ENCODE results near the gene KIAA0513. TPM values are rescaled to one million over a fixed set of nuclear protein-coding genes. Genes with fewer than 3 reads are reported as not detected.
A peak's percentile ranks its signal among the peaks of the same experiment; 100 is the strongest.

The KIAA0513 gene
- total and polyA plus RNA-seq, 10 of the 15 experiments (the other 5 are each of a cell fraction or from before 2014, with no cell fraction given), result 0.14 to 5.8 (median 2.0) TPM

DNA sequence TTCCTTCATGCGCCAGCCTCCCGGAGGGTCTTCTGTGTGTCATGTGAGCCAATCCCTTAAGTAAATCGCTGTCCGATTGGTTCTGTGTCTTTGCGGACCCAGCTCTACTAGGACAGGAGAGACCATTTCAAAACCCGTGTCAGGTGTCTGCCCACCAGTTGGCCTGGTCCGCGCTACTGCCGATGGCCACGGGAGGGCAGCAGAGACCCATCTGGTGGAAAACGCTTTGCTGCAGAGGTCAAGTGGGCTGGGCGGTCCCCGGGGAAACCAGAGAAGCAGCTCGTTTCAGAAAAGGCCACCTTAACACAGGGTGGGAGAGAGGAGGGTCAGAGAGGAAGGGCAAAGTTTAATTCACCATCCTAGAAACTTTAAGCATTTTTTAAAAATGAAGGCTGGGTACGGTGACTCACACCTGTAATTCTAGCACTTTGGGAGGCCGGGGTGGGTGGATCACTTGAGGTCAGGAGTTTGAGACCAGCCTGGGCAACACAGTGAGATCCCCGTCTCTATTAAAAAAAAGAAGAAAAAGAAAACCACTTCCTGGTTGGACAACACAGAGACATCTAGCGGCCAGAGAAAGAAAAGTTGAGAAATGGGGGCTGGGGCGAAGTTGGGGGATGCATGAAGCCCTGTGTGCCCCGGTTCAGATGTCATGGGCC lies 87.4 kb downstream of the KIAA0513 start (continued):
- TF ChIP-seq, protein P1, sequence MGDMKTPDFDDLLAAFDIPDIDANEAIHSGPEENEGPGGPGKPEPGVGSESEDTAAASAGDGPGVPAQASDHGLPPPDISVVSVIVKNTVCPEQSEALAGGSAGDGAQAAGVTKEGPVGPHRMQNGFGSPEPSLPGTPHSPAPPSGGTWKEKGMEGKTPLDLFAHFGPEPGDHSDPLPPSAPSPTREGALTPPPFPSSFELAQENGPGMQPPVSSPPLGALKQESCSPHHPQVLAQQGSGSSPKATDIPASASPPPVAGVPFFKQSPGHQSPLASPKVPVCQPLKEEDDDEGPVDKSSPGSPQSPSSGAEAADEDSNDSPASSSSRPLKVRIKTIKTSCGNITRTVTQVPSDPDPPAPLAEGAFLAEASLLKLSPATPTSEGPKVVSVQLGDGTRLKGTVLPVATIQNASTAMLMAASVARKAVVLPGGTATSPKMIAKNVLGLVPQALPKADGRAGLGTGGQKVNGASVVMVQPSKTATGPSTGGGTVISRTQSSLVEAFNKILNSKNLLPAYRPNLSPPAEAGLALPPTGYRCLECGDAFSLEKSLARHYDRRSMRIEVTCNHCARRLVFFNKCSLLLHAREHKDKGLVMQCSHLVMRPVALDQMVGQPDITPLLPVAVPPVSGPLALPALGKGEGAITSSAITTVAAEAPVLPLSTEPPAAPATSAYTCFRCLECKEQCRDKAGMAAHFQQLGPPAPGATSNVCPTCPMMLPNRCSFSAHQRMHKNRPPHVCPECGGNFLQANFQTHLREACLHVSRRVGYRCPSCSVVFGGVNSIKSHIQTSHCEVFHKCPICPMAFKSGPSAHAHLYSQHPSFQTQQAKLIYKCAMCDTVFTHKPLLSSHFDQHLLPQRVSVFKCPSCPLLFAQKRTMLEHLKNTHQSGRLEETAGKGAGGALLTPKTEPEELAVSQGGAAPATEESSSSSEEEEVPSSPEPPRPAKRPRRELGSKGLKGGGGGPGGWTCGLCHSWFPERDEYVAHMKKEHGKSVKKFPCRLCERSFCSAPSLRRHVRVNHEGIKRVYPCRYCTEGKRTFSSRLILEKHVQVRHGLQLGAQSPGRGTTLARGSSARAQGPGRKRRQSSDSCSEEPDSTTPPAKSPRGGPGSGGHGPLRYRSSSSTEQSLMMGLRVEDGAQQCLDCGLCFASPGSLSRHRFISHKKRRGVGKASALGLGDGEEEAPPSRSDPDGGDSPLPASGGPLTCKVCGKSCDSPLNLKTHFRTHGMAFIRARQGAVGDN (IDR thresholded peaks at IDR 0.05), result peak; percentile 36; the same call in 1 of the 2 replicates
- peak; percentile 78 for TF ChIP-seq ZNF384 (IDR thresholded peaks at IDR 0.05; ENCODE audit: borderline replicate concordance, low read depth, low read length)
- TF ChIP-seq, protein P2, sequence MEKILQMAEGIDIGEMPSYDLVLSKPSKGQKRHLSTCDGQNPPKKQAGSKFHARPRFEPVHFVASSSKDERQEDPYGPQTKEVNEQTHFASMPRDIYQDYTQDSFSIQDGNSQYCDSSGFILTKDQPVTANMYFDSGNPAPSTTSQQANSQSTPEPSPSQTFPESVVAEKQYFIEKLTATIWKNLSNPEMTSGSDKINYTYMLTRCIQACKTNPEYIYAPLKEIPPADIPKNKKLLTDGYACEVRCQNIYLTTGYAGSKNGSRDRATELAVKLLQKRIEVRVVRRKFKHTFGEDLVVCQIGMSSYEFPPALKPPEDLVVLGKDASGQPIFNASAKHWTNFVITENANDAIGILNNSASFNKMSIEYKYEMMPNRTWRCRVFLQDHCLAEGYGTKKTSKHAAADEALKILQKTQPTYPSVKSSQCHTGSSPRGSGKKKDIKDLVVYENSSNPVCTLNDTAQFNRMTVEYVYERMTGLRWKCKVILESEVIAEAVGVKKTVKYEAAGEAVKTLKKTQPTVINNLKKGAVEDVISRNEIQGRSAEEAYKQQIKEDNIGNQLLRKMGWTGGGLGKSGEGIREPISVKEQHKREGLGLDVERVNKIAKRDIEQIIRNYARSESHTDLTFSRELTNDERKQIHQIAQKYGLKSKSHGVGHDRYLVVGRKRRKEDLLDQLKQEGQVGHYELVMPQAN (conservative IDR thresholded peaks at IDR 0.05), result 0 out of 2 replicates have a peak, but pooled peaks have one; percentile 27
- no peak for TF ChIP-seq TCF7 (IDR thresholded peaks at IDR 0.05; ENCODE audit: borderline replicate concordance)
- no peak for TF ChIP-seq KDM1A (IDR thresholded peaks at IDR 0.05; ENCODE audit: borderline replicate concordance)
- TF ChIP-seq, protein P3, sequence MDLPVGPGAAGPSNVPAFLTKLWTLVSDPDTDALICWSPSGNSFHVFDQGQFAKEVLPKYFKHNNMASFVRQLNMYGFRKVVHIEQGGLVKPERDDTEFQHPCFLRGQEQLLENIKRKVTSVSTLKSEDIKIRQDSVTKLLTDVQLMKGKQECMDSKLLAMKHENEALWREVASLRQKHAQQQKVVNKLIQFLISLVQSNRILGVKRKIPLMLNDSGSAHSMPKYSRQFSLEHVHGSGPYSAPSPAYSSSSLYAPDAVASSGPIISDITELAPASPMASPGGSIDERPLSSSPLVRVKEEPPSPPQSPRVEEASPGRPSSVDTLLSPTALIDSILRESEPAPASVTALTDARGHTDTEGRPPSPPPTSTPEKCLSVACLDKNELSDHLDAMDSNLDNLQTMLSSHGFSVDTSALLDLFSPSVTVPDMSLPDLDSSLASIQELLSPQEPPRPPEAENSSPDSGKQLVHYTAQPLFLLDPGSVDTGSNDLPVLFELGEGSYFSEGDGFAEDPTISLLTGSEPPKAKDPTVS (IDR thresholded peaks at IDR 0.05; ENCODE audit: low read depth, low read length), result peak; percentile 48; the same call in 1 of the 2 replicates
- peak; percentile 57; the same call in 1 of the 2 replicates for TF ChIP-seq MTA2 (IDR thresholded peaks at IDR 0.05; ENCODE audit: low read depth)
- TF ChIP-seq, protein P4, sequence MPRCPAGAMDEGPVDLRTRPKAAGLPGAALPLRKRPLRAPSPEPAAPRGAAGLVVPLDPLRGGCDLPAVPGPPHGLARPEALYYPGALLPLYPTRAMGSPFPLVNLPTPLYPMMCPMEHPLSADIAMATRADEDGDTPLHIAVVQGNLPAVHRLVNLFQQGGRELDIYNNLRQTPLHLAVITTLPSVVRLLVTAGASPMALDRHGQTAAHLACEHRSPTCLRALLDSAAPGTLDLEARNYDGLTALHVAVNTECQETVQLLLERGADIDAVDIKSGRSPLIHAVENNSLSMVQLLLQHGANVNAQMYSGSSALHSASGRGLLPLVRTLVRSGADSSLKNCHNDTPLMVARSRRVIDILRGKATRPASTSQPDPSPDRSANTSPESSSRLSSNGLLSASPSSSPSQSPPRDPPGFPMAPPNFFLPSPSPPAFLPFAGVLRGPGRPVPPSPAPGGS (IDR thresholded peaks at IDR 0.05; ENCODE audit: borderline replicate concordance, insufficient read depth, low read depth, low read length, poor library complexity, severe bottlenecking), result no peak
- peak; percentile 90 for TF ChIP-seq MEF2B (IDR thresholded peaks at IDR 0.05; ENCODE audit: partially characterized antibody, poor library complexity, severe bottlenecking)
- TF ChIP-seq CHD2 (IDR thresholded peaks at IDR 0.05; ENCODE audit: borderline replicate concordance, low read depth, low read length), result 0 out of 2 replicates have a peak, but pooled peaks have one; percentile 2
- TF ChIP-seq, protein P5, sequence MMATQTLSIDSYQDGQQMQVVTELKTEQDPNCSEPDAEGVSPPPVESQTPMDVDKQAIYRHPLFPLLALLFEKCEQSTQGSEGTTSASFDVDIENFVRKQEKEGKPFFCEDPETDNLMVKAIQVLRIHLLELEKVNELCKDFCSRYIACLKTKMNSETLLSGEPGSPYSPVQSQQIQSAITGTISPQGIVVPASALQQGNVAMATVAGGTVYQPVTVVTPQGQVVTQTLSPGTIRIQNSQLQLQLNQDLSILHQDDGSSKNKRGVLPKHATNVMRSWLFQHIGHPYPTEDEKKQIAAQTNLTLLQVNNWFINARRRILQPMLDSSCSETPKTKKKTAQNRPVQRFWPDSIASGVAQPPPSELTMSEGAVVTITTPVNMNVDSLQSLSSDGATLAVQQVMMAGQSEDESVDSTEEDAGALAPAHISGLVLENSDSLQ (IDR thresholded peaks at IDR 0.05), result peak; percentile 23; the same call in 1 of the 2 replicates
- peak; percentile 86 for TF ChIP-seq SMC3 (IDR thresholded peaks at IDR 0.05; ENCODE audit: borderline replicate concordance, low read length)
- TF ChIP-seq ATF7 (IDR thresholded peaks at IDR 0.05; ENCODE audit: low read depth), result 0 out of 2 replicates have a peak, but pooled peaks have one; percentile 45
- TF ChIP-seq BCL11A (IDR thresholded peaks at IDR 0.05; ENCODE audit: low read depth, low read length), result 0 out of 2 replicates have a peak, but pooled peaks have one; percentile 8
- TF ChIP-seq HCFC1 (IDR thresholded peaks at IDR 0.05; ENCODE audit: low read length), result no peak
- 0 out of 2 replicates have a peak, but pooled peaks have one; percentile 53 for TF ChIP-seq NR2C1 (IDR thresholded peaks at IDR 0.05)
- peak; percentile 87; the same call in 1 of the 2 replicates for TF ChIP-seq ZNF207 (IDR thresholded peaks at IDR 0.05; ENCODE audit: borderline replicate concordance)
- no peak for TF ChIP-seq BRCA1 (IDR thresholded peaks at IDR 0.05; ENCODE audit: low read depth, low read length)
- TF ChIP-seq MXI1 (IDR thresholded peaks at IDR 0.05; ENCODE audit: low read depth, low read length), result no peak

All from GM12878 (cell line).